Suppressor macrophage (primary cell): Measurements from ENCODE around the gene ERN2.
"Not testable (repeated sequence)": the region's sequence is repeated elsewhere in the genome, so short reads cannot be mapped to it uniquely, and the experiment has no call there.

Experiments used
- DNase-seq, 4 experiments: peaks; one replicate each; pipeline ENCODE4 v3.0.0-alpha.2; 2020 to 2022

Gene ERN2

GRCh38 chr16:23722613-23723240 is 9.7 kb upstream of the ERN2 start:
- not testable (repeated sequence) for DNase-seq

- no peak for DNase-seq
Measured at GRCh38 chr16:23716484-23716883, 3.5 kb upstream of the ERN2 start.

GRCh38 chr16:23711785-23712184 is 1.2 kb downstream of the ERN2 start:
- no peak for DNase-seq

- no peak for DNase-seq
Measured at GRCh38 chr16:23710504-23710903, 2.5 kb downstream of the ERN2 start.

- DNase-seq, result no peak
Measured at GRCh38 chr16:23710008-23710407, 3.0 kb downstream of the ERN2 start.

- no peak for DNase-seq
Measured at GRCh38 chr16:23709536-23709935, 3.5 kb downstream of the ERN2 start.

- no peak for DNase-seq
Measured at GRCh38 chr16:23706439-23706838, 6.6 kb downstream of the ERN2 start.

- DNase-seq, result no peak
Measured at GRCh38 chr16:23705517-23705902, 7.5 kb downstream of the ERN2 start.

GRCh38 chr16:23704772-23705516 is 8.1 kb downstream of the ERN2 start:
- no peak for DNase-seq

- no peak for DNase-seq
Measured at GRCh38 chr16:23702951-23703350, 10.1 kb downstream of the ERN2 start.

GRCh38 chr16:23701045-23701444 is 12.0 kb downstream of the ERN2 start:
- no peak for DNase-seq

GRCh38 chr16:23700509-23700908 is 12.5 kb downstream of the ERN2 start:
- no peak for DNase-seq

- DNase-seq, result no peak
Measured at GRCh38 chr16:23700093-23700492, 12.9 kb downstream of the ERN2 start.

- no peak for DNase-seq
Measured at GRCh38 chr16:23699100-23699499, 13.9 kb downstream of the ERN2 start.

- DNase-seq, result no peak
Measured at GRCh38 chr16:23695756-23696155, 17.3 kb downstream of the ERN2 start.

GRCh38 chr16:23694644-23695373 is 18.2 kb downstream of the ERN2 start:
- DNase-seq, result no peak

- DNase-seq, result no peak
Measured at GRCh38 chr16:23694265-23694643, 18.8 kb downstream of the ERN2 start.

GRCh38 chr16:23692190-23692837 is 20.7 kb downstream of the ERN2 start:
- DNase-seq, result no peak

- DNase-seq, result no peak
Measured at GRCh38 chr16:23691483-23692189, 21.4 kb downstream of the ERN2 start.

GRCh38 chr16:23690771-23691482 is 22.1 kb downstream of the ERN2 start:
- DNase-seq, result no peak

- no peak for DNase-seq
Measured at GRCh38 chr16:23689442-23690187, 23.4 kb downstream of the ERN2 start.
